ENCODE data around the gene STARD3NL.
"Not testable (repeated sequence)": the region's sequence is repeated elsewhere in the genome, so short reads cannot be mapped to it uniquely, and the experiment has no call there.

STARD3NL gene

DNA sequence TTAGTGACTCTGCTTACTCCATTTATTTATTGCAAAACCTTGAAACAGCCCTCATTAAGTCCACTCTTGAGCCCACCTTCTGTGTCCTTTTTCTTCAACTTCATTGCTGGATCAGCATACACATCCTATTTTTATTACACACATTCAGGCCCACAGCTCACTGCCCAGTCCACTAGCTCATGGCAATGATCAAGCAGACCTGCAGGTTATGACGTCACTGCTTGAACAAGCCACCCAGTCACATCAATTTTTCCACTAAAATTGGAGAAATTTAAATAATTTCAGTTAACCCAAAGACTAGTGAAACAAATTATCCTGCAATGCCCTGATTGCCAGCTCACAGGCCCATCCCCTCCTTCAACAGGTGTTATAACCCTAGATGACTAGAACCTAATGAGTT lies 16.0 kb upstream of the STARD3NL start:
- no peak for DNase-seq

GRCh38 chr7:38163671-38164070 lies 14.4 kb upstream of the STARD3NL start:
- TF ChIP-seq, protein P1, sequence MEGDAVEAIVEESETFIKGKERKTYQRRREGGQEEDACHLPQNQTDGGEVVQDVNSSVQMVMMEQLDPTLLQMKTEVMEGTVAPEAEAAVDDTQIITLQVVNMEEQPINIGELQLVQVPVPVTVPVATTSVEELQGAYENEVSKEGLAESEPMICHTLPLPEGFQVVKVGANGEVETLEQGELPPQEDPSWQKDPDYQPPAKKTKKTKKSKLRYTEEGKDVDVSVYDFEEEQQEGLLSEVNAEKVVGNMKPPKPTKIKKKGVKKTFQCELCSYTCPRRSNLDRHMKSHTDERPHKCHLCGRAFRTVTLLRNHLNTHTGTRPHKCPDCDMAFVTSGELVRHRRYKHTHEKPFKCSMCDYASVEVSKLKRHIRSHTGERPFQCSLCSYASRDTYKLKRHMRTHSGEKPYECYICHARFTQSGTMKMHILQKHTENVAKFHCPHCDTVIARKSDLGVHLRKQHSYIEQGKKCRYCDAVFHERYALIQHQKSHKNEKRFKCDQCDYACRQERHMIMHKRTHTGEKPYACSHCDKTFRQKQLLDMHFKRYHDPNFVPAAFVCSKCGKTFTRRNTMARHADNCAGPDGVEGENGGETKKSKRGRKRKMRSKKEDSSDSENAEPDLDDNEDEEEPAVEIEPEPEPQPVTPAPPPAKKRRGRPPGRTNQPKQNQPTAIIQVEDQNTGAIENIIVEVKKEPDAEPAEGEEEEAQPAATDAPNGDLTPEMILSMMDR (IDR thresholded peaks at IDR 0.05; ENCODE audit: low read depth, low read length), result no peak
- DNase-seq, result no peak

More for the DNA sequence above, 16.0 kb upstream of the STARD3NL start:
- H3K36me3 ChIP-seq, result no peaks in the 10 kb centered on the region
- no peaks in the 10 kb centered on the region for H3K9me3 ChIP-seq (ENCODE audit: severe bottlenecking)
- no peak overlapping the region for H3K4me3 ChIP-seq (ENCODE audit: low read depth, low read length)
- H3K27me3 ChIP-seq (ENCODE audit: insufficient read depth, low read depth, severe bottlenecking), result no peaks in the 10 kb centered on the region
- TF ChIP-seq, protein P1 (IDR thresholded peaks at IDR 0.05; ENCODE audit: low read depth, low read length), result no peak
- H3K27ac ChIP-seq, result no peak overlapping the region

DNA sequence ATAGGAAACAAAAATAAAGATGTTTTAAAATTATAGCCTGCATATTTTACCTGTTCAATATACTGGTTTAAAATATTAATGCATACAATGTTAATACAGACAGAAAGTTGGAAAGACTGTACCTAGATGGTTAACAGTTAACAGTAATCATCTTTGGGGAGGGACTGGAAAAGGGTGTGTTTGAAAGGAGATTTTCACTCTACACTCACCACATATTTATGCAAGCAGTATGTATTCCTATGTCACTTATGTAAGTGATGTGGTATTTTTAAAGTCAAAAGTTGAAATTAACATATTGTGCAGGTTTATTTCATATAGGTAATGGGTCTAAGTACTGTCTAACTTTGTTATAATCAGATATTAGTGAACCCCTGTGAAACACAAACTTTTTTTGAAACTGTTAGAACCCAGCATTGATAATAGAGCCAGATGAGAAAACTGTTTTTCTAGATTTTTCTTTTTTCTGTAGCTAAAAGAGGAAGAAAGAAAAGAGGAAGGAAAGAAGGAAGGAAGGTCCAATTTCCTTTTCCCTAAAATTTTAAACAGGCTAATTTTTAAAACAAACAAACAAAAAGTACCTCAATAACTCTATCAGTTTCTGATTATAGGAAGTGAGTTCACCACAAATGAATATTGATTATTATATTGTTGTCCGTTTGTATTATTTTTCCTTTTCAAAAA lies 9.0 kb upstream of the STARD3NL start:
- DNase-seq, result no peak
- Histone ChIP-seq H3K27me3 (ENCODE audit: insufficient read depth, low read depth, severe bottlenecking) (no peaks in the 10 kb centered on the region), H3K4me3 (ENCODE audit: low read depth, low read length) (no peak overlapping the region), H3K9me3 (ENCODE audit: severe bottlenecking) (peaks cover 2% of the 10 kb centered on the region), H3K36me3 (no peaks in the 10 kb centered on the region), H3K27ac (no peak overlapping the region)
- TF ChIP-seq, protein P1 (IDR thresholded peaks at IDR 0.05; ENCODE audit: low read depth, low read length), result no peak

More at GRCh38 chr7:38163671-38164070, 14.4 kb upstream of the STARD3NL start:
- Histone ChIP-seq H3K4me3 (ENCODE audit: low read depth, low read length) (no peak overlapping the region), H3K9me3 (ENCODE audit: severe bottlenecking) (no peaks in the 10 kb centered on the region), H3K27me3 (ENCODE audit: insufficient read depth, low read depth, severe bottlenecking) (no peaks in the 10 kb centered on the region), H3K27ac (no peak overlapping the region), H3K36me3 (no peaks in the 10 kb centered on the region)

- H3K27ac ChIP-seq, result no peak overlapping the region
- H3K27me3 ChIP-seq (ENCODE audit: insufficient read depth, low read depth, severe bottlenecking), result no peaks in the 10 kb centered on the region
- DNase-seq, result no peak
- TF ChIP-seq, protein P1 (IDR thresholded peaks at IDR 0.05; ENCODE audit: low read depth, low read length), result no peak
- H3K9me3 ChIP-seq (ENCODE audit: severe bottlenecking), result peaks cover 2% of the 10 kb centered on the region
- H3K4me3 ChIP-seq (ENCODE audit: low read depth, low read length), result no peak overlapping the region
- H3K36me3 ChIP-seq, result no peaks in the 10 kb centered on the region
Measured at GRCh38 chr7:38169847-38170246, 8.2 kb upstream of the STARD3NL start.

DNA sequence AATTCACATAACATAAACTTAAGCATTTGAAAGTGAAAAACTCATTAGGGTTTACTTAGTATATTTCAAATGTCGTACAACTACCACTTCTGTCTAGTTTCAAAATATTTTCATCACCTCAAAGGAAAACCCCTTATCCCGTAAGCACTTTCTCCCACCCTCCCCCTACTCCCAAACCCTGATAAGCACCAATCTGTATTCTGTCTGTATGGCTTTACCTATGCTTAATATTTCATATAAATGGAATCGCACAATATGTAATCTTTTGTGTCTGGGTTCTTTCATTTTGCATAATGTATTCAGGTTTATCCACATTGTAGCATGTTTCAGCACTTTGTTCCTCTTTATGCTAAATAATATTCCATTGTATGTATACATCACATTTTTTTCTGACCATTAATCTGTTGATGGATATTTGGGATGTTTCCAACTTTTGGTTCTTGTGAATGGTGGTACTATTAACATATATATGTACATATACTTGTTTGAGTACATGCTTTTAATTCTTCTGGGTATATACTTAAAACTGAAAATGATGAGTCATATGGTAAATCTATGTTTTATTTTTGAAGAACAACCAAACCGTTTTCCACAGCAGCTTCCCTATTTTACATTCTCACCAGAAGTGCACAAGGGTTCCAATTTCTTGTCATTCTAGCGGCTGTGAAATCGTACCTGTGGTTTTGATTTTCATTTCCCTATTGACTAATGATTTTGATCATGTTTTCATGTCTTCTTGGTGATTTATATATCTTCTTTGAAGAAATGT lies 6.2 kb upstream of the STARD3NL start:
- Histone ChIP-seq H3K4me3 (ENCODE audit: low read depth, low read length) (no peak overlapping the region), H3K9me3 (ENCODE audit: severe bottlenecking) (peaks cover 2% of the 10 kb centered on the region), H3K36me3 (no peaks in the 10 kb centered on the region), H3K27ac (no peak overlapping the region), H3K27me3 (ENCODE audit: insufficient read depth, low read depth, severe bottlenecking) (no peaks in the 10 kb centered on the region)
- TF ChIP-seq, protein P1 (IDR thresholded peaks at IDR 0.05; ENCODE audit: low read depth, low read length), result no peak
- no peak for DNase-seq

DNA sequence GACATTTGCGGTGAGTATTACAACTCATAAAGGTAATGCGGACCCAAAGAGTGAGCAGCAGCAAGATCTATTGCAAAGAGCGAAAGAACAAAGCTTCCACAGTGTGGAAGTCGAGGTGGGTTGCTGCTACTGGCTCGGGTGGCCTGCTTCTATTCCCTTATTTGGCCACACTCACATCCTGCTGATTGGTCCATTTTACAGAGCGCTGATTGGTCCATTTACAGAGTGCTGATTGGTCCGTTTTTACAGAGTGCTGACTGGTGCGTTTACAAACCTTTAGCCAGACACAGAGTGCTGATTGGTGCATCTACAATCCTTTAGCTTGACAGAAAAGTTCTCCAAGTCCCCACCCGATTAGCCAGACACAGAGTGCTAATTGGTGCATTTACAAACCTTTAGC lies 2.5 kb upstream of the STARD3NL start:
- not testable (repeated sequence) for H3K4me3 ChIP-seq (ENCODE audit: low read depth, low read length); DNase-seq; H3K9me3 ChIP-seq (ENCODE audit: severe bottlenecking); H3K36me3 ChIP-seq; H3K27ac ChIP-seq; H3K27me3 ChIP-seq (ENCODE audit: insufficient read depth, low read depth, severe bottlenecking)

Data from WERI-Rb-1 (cell line).